Vagina (tissue), 2 donors: ENCODE results near the gene SH2D7. TPM values are rescaled to one million over a fixed set of nuclear protein-coding genes. Genes with fewer than 3 reads are reported as not detected.
A peak's percentile ranks its signal among the peaks of the same experiment; 100 is the strongest.

Source experiments
- DNase-seq, 2 donors: peaks; one replicate each; pipeline ENCODE4 v3.0.0-alpha.2; 2017; ENCODE audit errors: extremely low spot score in 2 of 2
- H3K27ac ChIP-seq: fragments of 200-600 bp; sonication (generic); one replicate; pipeline ENCODE4 v1.5.1; 2019
- H3K27me3 ChIP-seq: fragments of 200-600 bp; sonication (generic); one replicate; pipeline ENCODE4 v1.5.1; 2019
- H3K36me3 ChIP-seq, 2 donors: fragments of 200-600 bp; sonication (generic); one replicate each; pipeline ENCODE4 v1.5.1; 2017 to 2019
- H3K4me1 ChIP-seq: fragments of 200-600 bp; sonication (generic); one replicate; pipeline ENCODE4 v1.5.1; 2019
- H3K4me3 ChIP-seq, 2 donors: fragments of 200-600 bp; sonication (generic); 1 replicate in 1 of 2; 2 replicates in 1 of 2; pipeline ENCODE4 v1.5.1; 2016 to 2019
- H3K9me3 ChIP-seq: fragments of 200-600 bp; sonication (generic); one replicate; pipeline ENCODE4 v1.5.1; 2019
- POLR2A ChIP-seq, 2 donors: fragments of 450-650 bp; IDR thresholded peaks; one replicate each; pipeline ENCODE4 v1.6.1; 2017; ENCODE audit warnings: antibody characterized with exemption in 2 of 2, mild to moderate bottlenecking in 2 of 2, moderate library complexity in 2 of 2
- POLR2AphosphoS5 ChIP-seq, 2 donors: sonication (generic); formaldehyde crosslinking; IDR thresholded peaks; one replicate each; pipeline ENCODE4 v1.9.0; 2017; ENCODE audit warnings: antibody characterized with exemption in 2 of 2, mild to moderate bottlenecking in 2 of 2, low read depth in 1 of 2; ENCODE audit not compliant: insufficient read depth in 1 of 2
- intact Hi-C: fragments of 100-400 bp; cut with DNase I; formaldehyde crosslinking; loops from one replicate; pipeline ENCODE4 v1.15.1; 2023
- total RNA-seq: library from RNA; depleted of rRNA; stranded (reverse); fragments of >200 nt; gene quantifications from one replicate; pipeline ENCODE4 v1.2.3, GENCODE V29; 2016
- TF ChIP-seq, protein P1 (sequence below), 3 experiments: fragments of 450-650 bp in 2 of 3; fragments of 200-600 bp in 1 of 3; sonication (generic) in 1 of 3; IDR thresholded peaks; one replicate each; pipeline ENCODE4 v1.5.1; 2017 to 2019; ENCODE audit warnings: antibody characterized with exemption in 3 of 3, mild to moderate bottlenecking in 2 of 3, moderate library complexity in 2 of 3

The SH2D7 gene
- total RNA-seq, 1 donor from 2014 or later = not detected

DNA sequence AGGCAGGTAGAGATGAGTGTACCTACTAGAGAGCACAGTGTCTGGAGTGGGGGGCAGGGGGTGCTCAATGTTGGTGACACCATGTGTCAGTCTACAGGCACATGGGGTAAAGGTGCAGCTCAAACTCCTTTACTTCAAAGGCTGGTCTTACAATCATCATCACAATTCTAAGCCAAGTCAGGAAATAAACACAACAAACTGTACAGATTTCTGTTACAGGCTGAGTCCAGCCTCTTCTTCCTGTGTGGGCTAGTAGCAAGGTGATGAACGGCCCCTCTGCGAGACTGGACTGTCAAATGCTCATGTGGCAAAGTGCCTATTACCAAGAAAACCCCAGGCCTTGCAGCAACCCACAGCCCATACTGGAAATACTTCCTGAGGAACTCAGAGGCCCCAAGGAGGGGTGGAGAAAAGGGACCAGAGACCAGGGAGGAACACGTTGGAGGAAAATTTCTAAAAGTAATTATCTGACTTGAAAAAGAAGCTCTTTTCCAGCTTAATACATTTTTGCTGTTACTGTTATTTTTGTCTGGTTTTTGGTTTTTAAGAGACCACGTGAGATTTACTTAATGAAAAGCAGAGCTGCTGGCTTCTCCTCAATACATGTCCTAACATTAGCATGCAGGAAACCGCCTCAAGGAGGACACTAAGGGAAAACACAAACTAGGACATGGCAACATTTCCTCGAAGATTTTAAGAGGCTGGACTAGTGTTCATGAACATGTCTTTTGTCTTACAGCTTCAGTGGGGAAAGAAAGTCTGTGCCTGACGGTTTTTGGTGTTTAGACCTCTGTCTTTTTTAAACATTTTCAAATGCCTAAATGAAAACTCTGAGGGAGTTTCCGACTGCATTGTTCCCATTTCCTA, 44.4 kb upstream of the SH2D7 start:
- TF ChIP-seq, protein P1, sequence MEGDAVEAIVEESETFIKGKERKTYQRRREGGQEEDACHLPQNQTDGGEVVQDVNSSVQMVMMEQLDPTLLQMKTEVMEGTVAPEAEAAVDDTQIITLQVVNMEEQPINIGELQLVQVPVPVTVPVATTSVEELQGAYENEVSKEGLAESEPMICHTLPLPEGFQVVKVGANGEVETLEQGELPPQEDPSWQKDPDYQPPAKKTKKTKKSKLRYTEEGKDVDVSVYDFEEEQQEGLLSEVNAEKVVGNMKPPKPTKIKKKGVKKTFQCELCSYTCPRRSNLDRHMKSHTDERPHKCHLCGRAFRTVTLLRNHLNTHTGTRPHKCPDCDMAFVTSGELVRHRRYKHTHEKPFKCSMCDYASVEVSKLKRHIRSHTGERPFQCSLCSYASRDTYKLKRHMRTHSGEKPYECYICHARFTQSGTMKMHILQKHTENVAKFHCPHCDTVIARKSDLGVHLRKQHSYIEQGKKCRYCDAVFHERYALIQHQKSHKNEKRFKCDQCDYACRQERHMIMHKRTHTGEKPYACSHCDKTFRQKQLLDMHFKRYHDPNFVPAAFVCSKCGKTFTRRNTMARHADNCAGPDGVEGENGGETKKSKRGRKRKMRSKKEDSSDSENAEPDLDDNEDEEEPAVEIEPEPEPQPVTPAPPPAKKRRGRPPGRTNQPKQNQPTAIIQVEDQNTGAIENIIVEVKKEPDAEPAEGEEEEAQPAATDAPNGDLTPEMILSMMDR (IDR thresholded peaks at IDR 0.05) = peak in 1 of 3 experiments; percentile 6
- TF ChIP-seq POLR2AphosphoS5 (IDR thresholded peaks at IDR 0.05; ENCODE audit: insufficient read depth in 1 of 2, low read depth in 1 of 2) = no peak
- TF ChIP-seq POLR2A (IDR thresholded peaks at IDR 0.05) = no peak
- Histone ChIP-seq H3K9me3 (no peaks in the 10 kb centered on the region), H3K36me3 (peaks cover 0 to 9% of the 10 kb centered on the region in 2 donors), H3K4me1 (peaks cover 79% of the 10 kb centered on the region), H3K27me3 (no peaks in the 10 kb centered on the region), H3K4me3 (no peak overlapping the region), H3K27ac (peak overlapping the region; percentile 80)
- DNase-seq = peak in 1 of 2 donors; percentile 88
- intact Hi-C loops = no loop called here

DNA sequence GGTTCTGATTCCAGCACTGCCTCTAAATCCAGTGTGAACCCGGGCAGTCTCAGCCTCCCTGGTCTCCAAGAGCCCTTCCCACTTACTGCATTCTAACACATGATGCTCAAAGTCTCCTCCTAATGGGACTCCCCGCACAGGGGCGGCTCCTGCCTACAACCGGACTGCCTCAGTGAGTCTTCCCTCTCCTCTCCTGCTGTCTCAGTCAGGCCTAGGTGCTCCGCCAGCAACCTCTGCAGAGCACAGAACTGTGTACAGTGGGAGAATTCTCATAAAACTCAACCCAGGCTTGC, 43.8 kb upstream of the SH2D7 start:
- intact Hi-C loops = no loop called here
- DNase-seq = peak in 1 of 2 donors; percentile 89
- no peaks in the 10 kb centered on the region for H3K9me3 ChIP-seq
- peaks cover 0 to 10% of the 10 kb centered on the region in 2 donors for H3K36me3 ChIP-seq
- peak overlapping the region; percentile 80 for H3K27ac ChIP-seq
- H3K27me3 ChIP-seq = no peaks in the 10 kb centered on the region
- H3K4me1 ChIP-seq = peaks cover 77% of the 10 kb centered on the region
- TF ChIP-seq, protein P1 (IDR thresholded peaks at IDR 0.05) = no peak
- TF ChIP-seq POLR2A (IDR thresholded peaks at IDR 0.05) (no peak), POLR2AphosphoS5 (IDR thresholded peaks at IDR 0.05; ENCODE audit: insufficient read depth in 1 of 2, low read depth in 1 of 2) (no peak)
- H3K4me3 ChIP-seq = no peak overlapping the region

DNA sequence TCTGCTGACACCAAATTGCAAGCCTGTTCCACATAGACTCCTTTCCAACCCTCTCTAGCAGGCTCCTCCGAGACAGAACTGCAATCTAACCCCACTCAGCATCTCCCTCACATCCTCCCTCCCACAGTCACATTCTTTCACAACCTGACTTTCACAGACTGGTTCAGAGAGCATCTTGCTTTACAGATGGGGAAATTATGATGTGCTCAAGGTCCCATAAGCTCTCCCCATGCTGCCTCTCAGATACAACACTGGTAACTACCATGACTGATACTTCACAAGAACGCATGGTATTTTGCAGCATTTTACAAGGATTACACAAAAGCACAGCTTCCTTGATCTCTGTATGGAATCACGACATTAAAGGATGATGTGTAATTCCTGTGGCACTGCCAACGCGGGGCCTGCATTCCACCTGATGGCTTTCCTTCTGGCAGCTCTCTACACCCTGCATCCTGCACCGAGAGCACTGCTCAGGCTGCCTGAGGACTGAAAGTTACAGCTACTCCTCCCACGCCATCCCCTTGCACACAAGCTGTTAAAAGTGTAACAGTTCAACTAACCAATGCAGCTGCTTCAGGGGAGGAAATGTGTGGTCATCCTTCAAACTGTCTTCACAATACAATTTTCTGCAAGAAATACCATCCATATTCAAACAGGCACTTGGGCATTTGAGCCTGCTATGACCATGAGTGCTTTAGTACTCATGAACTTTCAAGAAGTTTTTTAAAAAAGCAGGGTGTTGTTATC, 42.5 kb upstream of the SH2D7 start:
- H3K27me3 ChIP-seq = no peaks in the 10 kb centered on the region
- intact Hi-C loops = loop anchor here (5.0 kb wide), 1 partner anchor 863 kb away; no protein-coding TSS in a partner anchor
- no peak overlapping the region for H3K4me3 ChIP-seq
- no peak for DNase-seq
- peak in 1 of 2 donors; percentile 21 for TF ChIP-seq POLR2AphosphoS5 (IDR thresholded peaks at IDR 0.05; ENCODE audit: insufficient read depth in 1 of 2, low read depth in 1 of 2)
- TF ChIP-seq, protein P1 (IDR thresholded peaks at IDR 0.05) = no peak
- peaks cover 88% of the 10 kb centered on the region for H3K4me1 ChIP-seq
- peaks cover 0 to 9% of the 10 kb centered on the region in 2 donors for H3K36me3 ChIP-seq
- H3K9me3 ChIP-seq = no peaks in the 10 kb centered on the region
- peak overlapping the region; percentile 80 for H3K27ac ChIP-seq

DNA sequence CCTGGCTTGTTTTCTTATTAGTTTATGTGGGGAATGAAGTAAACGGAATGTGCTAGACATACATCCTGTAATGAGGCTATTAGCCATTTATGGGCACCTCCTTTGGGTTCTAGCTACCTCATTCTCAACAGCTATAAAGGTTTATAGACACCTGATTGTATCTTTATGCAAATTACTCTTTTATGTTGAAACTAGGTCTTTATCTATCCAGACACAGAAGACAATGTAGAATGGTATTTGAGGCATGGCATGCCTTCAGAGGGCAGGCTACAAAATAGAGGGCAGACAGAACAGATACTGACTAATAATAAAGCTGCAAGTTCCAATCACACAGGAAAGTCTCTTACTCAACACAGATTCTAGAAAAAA, 41.9 kb upstream of the SH2D7 start:
- H3K27me3 ChIP-seq = no peaks in the 10 kb centered on the region
- DNase-seq = no peak
- TF ChIP-seq POLR2A (IDR thresholded peaks at IDR 0.05) (no peak), POLR2AphosphoS5 (IDR thresholded peaks at IDR 0.05; ENCODE audit: insufficient read depth in 1 of 2, low read depth in 1 of 2) (no peak)
- TF ChIP-seq, protein P1 (IDR thresholded peaks at IDR 0.05) = no peak
- H3K27ac ChIP-seq = peak overlapping the region; percentile 80
- H3K9me3 ChIP-seq = no peaks in the 10 kb centered on the region
- peaks cover 0 to 9% of the 10 kb centered on the region in 2 donors for H3K36me3 ChIP-seq
- intact Hi-C loops = loop anchor here (5.0 kb wide), 1 partner anchor 863 kb away; no protein-coding TSS in a partner anchor
- peaks cover 88% of the 10 kb centered on the region for H3K4me1 ChIP-seq
- no peak overlapping the region for H3K4me3 ChIP-seq
